GM12878 (cell line): ENCODE measurements around the gene SHB. TPM values are rescaled to one million over a fixed set of nuclear protein-coding genes. Genes with fewer than 3 reads are reported as not detected.

Experiments
- ATF2 ChIP-seq: IDR thresholded peaks from 2 replicates; pipeline ENCODE4 v1.6.1; 2012; ENCODE audit warnings: low read length, inconsistent platforms
- CTCF ChIP-seq, 3 experiments: IDR thresholded peaks in 2 of 3; conservative IDR thresholded peaks in 1 of 3; 2 replicates each; pipeline ENCODE4 v1.5.1; 2011; ENCODE audit warnings: low read depth in 3 of 3, low read length in 3 of 3, mild to moderate bottlenecking in 3 of 3, control low read depth in 2 of 3, moderate library complexity in 2 of 3, inconsistent platforms in 1 of 3, mixed read lengths in 1 of 3; ENCODE audit not compliant: control insufficient read depth in 2 of 3, insufficient read depth in 1 of 3; ENCODE audit errors: extremely low read depth in 1 of 3
- E2F8 ChIP-seq: fragments of 450-650 bp; IDR thresholded peaks from 2 replicates; pipeline ENCODE4 v1.6.1; 2018; ENCODE audit warnings: mild to moderate bottlenecking, low read depth, moderate library complexity; ENCODE audit not compliant: partially characterized antibody
- EGR1 ChIP-seq, 2 experiments: IDR thresholded peaks; 1 replicate in 1 of 2; 2 replicates in 1 of 2; pipeline ENCODE4 v1.6.1; 2011 to 2012; ENCODE audit warnings: low read depth in 2 of 2, low read length in 2 of 2, borderline replicate concordance in 1 of 2, mild to moderate bottlenecking in 1 of 2, moderate library complexity in 1 of 2
- MEF2A ChIP-seq: IDR thresholded peaks from 2 replicates; pipeline ENCODE4 v1.6.1; 2011; ENCODE audit warnings: low read depth, mild to moderate bottlenecking, low read length, moderate library complexity; ENCODE audit not compliant: insufficient read depth
- NR2C1 ChIP-seq: fragments of 450-650 bp; IDR thresholded peaks from 2 replicates; pipeline ENCODE4 v1.6.1; 2017; ENCODE audit warnings: antibody characterized with exemption, mild to moderate bottlenecking, moderate library complexity
- PBX3 ChIP-seq: IDR thresholded peaks from 2 replicates; pipeline ENCODE4 v1.6.1; 2011; ENCODE audit warnings: mild to moderate bottlenecking, low read depth, low read length, moderate library complexity; ENCODE audit not compliant: insufficient replicate concordance
- POLR2A ChIP-seq: IDR thresholded peaks from 2 replicates; pipeline ENCODE4 v1.6.1; 2011; ENCODE audit warnings: low read depth, mild to moderate bottlenecking, low read length
- SIX5 ChIP-seq: IDR thresholded peaks from 2 replicates; pipeline ENCODE4 v1.6.1; 2011; ENCODE audit warnings: mild to moderate bottlenecking, low read depth, low read length, moderate library complexity; ENCODE audit not compliant: severe bottlenecking
- SMARCA5 ChIP-seq: fragments of 450-650 bp; IDR thresholded peaks from 2 replicates; pipeline ENCODE4 v1.6.1; 2017; ENCODE audit warnings: mild to moderate bottlenecking
- TCF12 ChIP-seq: IDR thresholded peaks from 2 replicates; pipeline ENCODE4 v1.6.1; 2011; ENCODE audit warnings: low read depth, mild to moderate bottlenecking, low read length
- ZNF207 ChIP-seq: fragments of 450-650 bp; IDR thresholded peaks from 2 replicates; pipeline ENCODE4 v1.6.1; 2014; ENCODE audit warnings: antibody characterized with exemption, mild to moderate bottlenecking, borderline replicate concordance
- polyA plus RNA-seq, 11 experiments: library from polyadenylated mRNA; depleted of rRNA in 4 of 11; unstranded in 6 of 11; stranded (reverse) in 5 of 11; fragments of >200 nt; fragmentation: Nextera tagmentation in 4 of 11; fragmentation: Illumina TruSeq in 1 of 11; extraction: Ambion mirVana in 4 of 11; extraction: Trizol in 1 of 11; gene quantifications; 1 replicate in 1 of 11; 2 replicates in 10 of 11; pipeline versions ENCODE4 v1.2.1 to v1.2.3, GENCODE V29; 2011 to 2016; ENCODE audit warnings: inconsistent platforms in 2 of 11, missing spikeins in 2 of 11, low read depth in 1 of 11
- total RNA-seq, 4 experiments: library from RNA; depleted of rRNA in 3 of 4; stranded (reverse); fragments of >200 nt in 3 of 4; fragmentation: Illumina TruSeq in 1 of 4; extraction: Trizol in 1 of 4; gene quantifications; 2 replicates each; pipeline versions ENCODE4 v1.2.1 to v1.2.3, GENCODE V29; 2013 to 2021
- TF ChIP-seq, protein P1 (sequence below): fragments of 450-650 bp; formaldehyde crosslinking; IDR thresholded peaks from 2 replicates; pipeline ENCODE4 v1.4.0; 2020; ENCODE audit warnings: mild to moderate bottlenecking, moderate library complexity
- TF ChIP-seq, protein P2 (sequence below): fragments of 450-650 bp; IDR thresholded peaks from 2 replicates; pipeline ENCODE4 v1.6.1; 2017; ENCODE audit warnings: mild to moderate bottlenecking, low read depth, inconsistent platforms; ENCODE audit not compliant: poor library complexity, severe bottlenecking
- TF ChIP-seq, protein P3 (sequence below): fragments of 450-650 bp; IDR thresholded peaks from 2 replicates; pipeline ENCODE4 v1.6.1; 2014; ENCODE audit warnings: mild to moderate bottlenecking

SHB gene
- total and polyA plus RNA-seq, 10 of the 15 experiments (the other 5 are each of a cell fraction or from before 2014, with no cell fraction given), result 0.29 to 6.2 (median 1.3) TPM

GRCh38 chr9:37954581-37954981, 114.4 kb downstream of the SHB start (continued):
- TF ChIP-seq SMARCA5 (peak; percentile 57; the same call in 1 of the 2 replicates), ATF2 (no peak), TCF12 (peak; percentile 67; the same call in 1 of the 2 replicates), EGR1 (IDR thresholded peaks at IDR 0.05; ENCODE audit: borderline replicate concordance in 1 of 2, low read depth in 2 of 2, low read length in 2 of 2) (no peak), E2F8 (no peak), SIX5 (no peak), PBX3 (peak; percentile 51), CTCF (IDR thresholded peaks at IDR 0.05 in 2 of 3, conservative IDR thresholded peaks at IDR 0.05 in 1 of 3; ENCODE audit: control insufficient read depth in 2 of 3, extremely low read depth in 1 of 3, insufficient read depth in 1 of 3, low read depth in 3 of 3, low read length in 3 of 3) (no peak), POLR2A (no peak), NR2C1 (no peak), ZNF207 (no peak), MEF2A (no peak)
- TF ChIP-seq, protein P1, sequence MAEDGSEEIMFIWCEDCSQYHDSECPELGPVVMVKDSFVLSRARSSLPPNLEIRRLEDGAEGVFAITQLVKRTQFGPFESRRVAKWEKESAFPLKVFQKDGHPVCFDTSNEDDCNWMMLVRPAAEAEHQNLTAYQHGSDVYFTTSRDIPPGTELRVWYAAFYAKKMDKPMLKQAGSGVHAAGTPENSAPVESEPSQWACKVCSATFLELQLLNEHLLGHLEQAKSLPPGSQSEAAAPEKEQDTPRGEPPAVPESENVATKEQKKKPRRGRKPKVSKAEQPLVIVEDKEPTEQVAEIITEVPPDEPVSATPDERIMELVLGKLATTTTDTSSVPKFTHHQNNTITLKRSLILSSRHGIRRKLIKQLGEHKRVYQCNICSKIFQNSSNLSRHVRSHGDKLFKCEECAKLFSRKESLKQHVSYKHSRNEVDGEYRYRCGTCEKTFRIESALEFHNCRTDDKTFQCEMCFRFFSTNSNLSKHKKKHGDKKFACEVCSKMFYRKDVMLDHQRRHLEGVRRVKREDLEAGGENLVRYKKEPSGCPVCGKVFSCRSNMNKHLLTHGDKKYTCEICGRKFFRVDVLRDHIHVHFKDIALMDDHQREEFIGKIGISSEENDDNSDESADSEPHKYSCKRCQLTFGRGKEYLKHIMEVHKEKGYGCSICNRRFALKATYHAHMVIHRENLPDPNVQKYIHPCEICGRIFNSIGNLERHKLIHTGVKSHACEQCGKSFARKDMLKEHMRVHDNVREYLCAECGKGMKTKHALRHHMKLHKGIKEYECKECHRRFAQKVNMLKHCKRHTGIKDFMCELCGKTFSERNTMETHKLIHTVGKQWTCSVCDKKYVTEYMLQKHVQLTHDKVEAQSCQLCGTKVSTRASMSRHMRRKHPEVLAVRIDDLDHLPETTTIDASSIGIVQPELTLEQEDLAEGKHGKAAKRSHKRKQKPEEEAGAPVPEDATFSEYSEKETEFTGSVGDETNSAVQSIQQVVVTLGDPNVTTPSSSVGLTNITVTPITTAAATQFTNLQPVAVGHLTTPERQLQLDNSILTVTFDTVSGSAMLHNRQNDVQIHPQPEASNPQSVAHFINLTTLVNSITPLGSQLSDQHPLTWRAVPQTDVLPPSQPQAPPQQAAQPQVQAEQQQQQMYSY, result no peak
- TF ChIP-seq, protein P2, sequence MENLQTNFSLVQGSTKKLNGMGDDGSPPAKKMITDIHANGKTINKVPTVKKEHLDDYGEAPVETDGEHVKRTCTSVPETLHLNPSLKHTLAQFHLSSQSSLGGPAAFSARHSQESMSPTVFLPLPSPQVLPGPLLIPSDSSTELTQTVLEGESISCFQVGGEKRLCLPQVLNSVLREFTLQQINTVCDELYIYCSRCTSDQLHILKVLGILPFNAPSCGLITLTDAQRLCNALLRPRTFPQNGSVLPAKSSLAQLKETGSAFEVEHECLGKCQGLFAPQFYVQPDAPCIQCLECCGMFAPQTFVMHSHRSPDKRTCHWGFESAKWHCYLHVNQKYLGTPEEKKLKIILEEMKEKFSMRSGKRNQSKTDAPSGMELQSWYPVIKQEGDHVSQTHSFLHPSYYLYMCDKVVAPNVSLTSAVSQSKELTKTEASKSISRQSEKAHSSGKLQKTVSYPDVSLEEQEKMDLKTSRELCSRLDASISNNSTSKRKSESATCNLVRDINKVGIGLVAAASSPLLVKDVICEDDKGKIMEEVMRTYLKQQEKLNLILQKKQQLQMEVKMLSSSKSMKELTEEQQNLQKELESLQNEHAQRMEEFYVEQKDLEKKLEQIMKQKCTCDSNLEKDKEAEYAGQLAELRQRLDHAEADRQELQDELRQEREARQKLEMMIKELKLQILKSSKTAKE, result no peak
- TF ChIP-seq, protein P3, sequence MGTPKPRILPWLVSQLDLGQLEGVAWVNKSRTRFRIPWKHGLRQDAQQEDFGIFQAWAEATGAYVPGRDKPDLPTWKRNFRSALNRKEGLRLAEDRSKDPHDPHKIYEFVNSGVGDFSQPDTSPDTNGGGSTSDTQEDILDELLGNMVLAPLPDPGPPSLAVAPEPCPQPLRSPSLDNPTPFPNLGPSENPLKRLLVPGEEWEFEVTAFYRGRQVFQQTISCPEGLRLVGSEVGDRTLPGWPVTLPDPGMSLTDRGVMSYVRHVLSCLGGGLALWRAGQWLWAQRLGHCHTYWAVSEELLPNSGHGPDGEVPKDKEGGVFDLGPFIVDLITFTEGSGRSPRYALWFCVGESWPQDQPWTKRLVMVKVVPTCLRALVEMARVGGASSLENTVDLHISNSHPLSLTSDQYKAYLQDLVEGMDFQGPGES, result no peak
